Endothelial cell of umbilical vein (primary cell): ENCODE measurements around the gene UBE2E2. TPM values are rescaled to one million over a fixed set of nuclear protein-coding genes. Genes with fewer than 3 reads are reported as not detected.

Source experiments
- BruUV-seq: library from RNA; stranded (reverse); fragments of 400-500 nt; replicated peaks from 2 replicates; lab custom pipeline; 2021; lab: Mats Ljungman, UMichigan
- CTCF ChIA-PET: fragments of 300-600, 350-600 bp; sonication (Branson Sonifier 250); formaldehyde crosslinking; loops from one replicate; lab custom pipeline; 2021; ENCODE audit warnings: antibody characterized with exemption, inconsistent platforms; lab: Charles Lee
- POLR2A ChIA-PET: fragments of 300-600, 350-600 bp; sonication (Branson Sonifier 250); formaldehyde crosslinking; loops from one replicate; lab custom pipeline; 2021; ENCODE audit warnings: antibody characterized with exemption, inconsistent platforms; lab: Charles Lee
- DNase-seq: peaks from one replicate; pipeline ENCODE4 v3.0.0-alpha.2; 2011; ENCODE audit warnings: low read depth, low spot score
- FAIRE-seq: peaks from 2 replicates; lab custom pipeline; 2011; peaks lifted over from hg19 to GRCh38; lab: Jason Lieb, UNC
- H2AFZ ChIP-seq: 2 replicates; pipeline ENCODE4 v1.6.0; 2012; ENCODE audit warnings: low read depth, low read length, control low read depth, inconsistent platforms
- H3K27ac ChIP-seq: 2 replicates; pipeline ENCODE4 v1.5.1; 2011; ENCODE audit warnings: low read depth, mild to moderate bottlenecking, control low read depth, low read length, moderate library complexity; ENCODE audit not compliant: insufficient read depth
- H3K27me3 ChIP-seq, 2 experiments: 2 replicates each; pipeline versions ENCODE4 v1.6.0 to v1.6.1; 2011; ENCODE audit warnings: low read length in 2 of 2, mixed read lengths in 1 of 2; ENCODE audit not compliant: control insufficient read depth in 2 of 2, insufficient read depth in 2 of 2
- H3K36me3 ChIP-seq, 2 experiments: 2 replicates in 1 of 2; 3 replicates in 1 of 2; pipeline ENCODE4 v1.5.1; 2011; ENCODE audit warnings: low read length in 2 of 2, mild to moderate bottlenecking in 1 of 2, moderate library complexity in 1 of 2; ENCODE audit not compliant: control insufficient read depth in 2 of 2, insufficient read depth in 2 of 2; ENCODE audit errors: extremely low read depth in 1 of 2
- H3K4me1 ChIP-seq: 3 replicates; pipeline ENCODE4 v1.5.1; 2011; ENCODE audit warnings: mild to moderate bottlenecking, low read length; ENCODE audit not compliant: control insufficient read depth, insufficient read depth; ENCODE audit errors: extremely low read depth
- H3K4me2 ChIP-seq: 2 replicates; pipeline ENCODE4 v1.6.1; 2011; ENCODE audit warnings: low read length, control low read depth, mixed read lengths; ENCODE audit not compliant: insufficient read depth
- H3K4me3 ChIP-seq, 3 experiments: fragments of 200-600 bp in 1 of 3; sonication (generic), shearing (Covaris generic) in 1 of 3; replicated peaks in 1 of 3; 2 replicates each; pipeline ENCODE4 v1.5.1; 2011 to 2016; ENCODE audit warnings: control low read depth in 3 of 3, low read length in 3 of 3, mild to moderate bottlenecking in 2 of 3, inconsistent platforms in 1 of 3, low read depth in 1 of 3, moderate library complexity in 1 of 3; ENCODE audit not compliant: insufficient read depth in 1 of 3
- H3K79me2 ChIP-seq: 2 replicates; pipeline ENCODE4 v1.6.0; 2012; ENCODE audit warnings: low read length, inconsistent platforms; ENCODE audit not compliant: control insufficient read depth, insufficient read depth
- H3K9ac ChIP-seq: replicated peaks from 2 replicates; pipeline ENCODE3; 2011; ENCODE audit warnings: low read length, control low read depth; ENCODE audit not compliant: insufficient read depth; ENCODE audit errors: extremely low read depth
- H3K9me1 ChIP-seq: replicated peaks from 3 replicates; pipeline ENCODE4 v1.6.0; 2011; ENCODE audit warnings: mild to moderate bottlenecking, low read length; ENCODE audit not compliant: control insufficient read depth, insufficient read depth; ENCODE audit errors: extremely low read depth
- H3K9me3 ChIP-seq: replicated peaks from 2 replicates; pipeline ENCODE4 v1.5.1; 2012; ENCODE audit warnings: low read length, inconsistent platforms; ENCODE audit not compliant: control insufficient read depth, insufficient read depth
- H4K20me1 ChIP-seq: replicated peaks from 2 replicates; pipeline ENCODE3; 2011; ENCODE audit warnings: mild to moderate bottlenecking, low read length; ENCODE audit not compliant: control insufficient read depth, insufficient read depth; ENCODE audit errors: extremely low read depth
- EZH2 ChIP-seq: IDR thresholded peaks from 2 replicates; pipeline ENCODE4 v1.6.1; 2012; ENCODE audit warnings: borderline replicate concordance, low read depth, mild to moderate bottlenecking, moderate library complexity, low read length, inconsistent platforms; ENCODE audit not compliant: severe bottlenecking
- FOS ChIP-seq: IDR thresholded peaks from 2 replicates; pipeline ENCODE4 v1.6.1; 2011; ENCODE audit warnings: mild to moderate bottlenecking, low read length, moderate library complexity, borderline replicate concordance; ENCODE audit not compliant: insufficient read depth
- GATA2 ChIP-seq: IDR thresholded peaks from 2 replicates; pipeline ENCODE4 v1.7.0; 2011; ENCODE audit warnings: low read depth, mild to moderate bottlenecking, moderate library complexity, mixed read lengths, low read length; ENCODE audit not compliant: insufficient read length, insufficient read depth
- JUN ChIP-seq: IDR thresholded peaks from 2 replicates; pipeline ENCODE4 v1.6.1; 2011; ENCODE audit warnings: borderline replicate concordance, low read depth; ENCODE audit not compliant: insufficient read length, insufficient read depth
- MYC ChIP-seq: IDR thresholded peaks from one replicate; pipeline ENCODE4 v1.6.1; 2011; ENCODE audit warnings: mild to moderate bottlenecking, low read depth, low read length
- POLR2A ChIP-seq: IDR thresholded peaks from 2 replicates; pipeline ENCODE4 v1.6.1; 2012; ENCODE audit warnings: low read depth, mild to moderate bottlenecking, control low read depth, low read length
- POLR2AphosphoS5 ChIP-seq: IDR thresholded peaks from 2 replicates; pipeline ENCODE4 v1.6.1; 2012; ENCODE audit warnings: low read depth, mild to moderate bottlenecking, control low read depth, low read length, moderate library complexity; ENCODE audit not compliant: insufficient read depth
- dilution Hi-C: fragments of 300-500 bp; cut with MboI; formaldehyde crosslinking; loops from one replicate; pipeline ENCODE4 v1.15.0; 2019; ENCODE audit warnings: low sequenced_read_pairs; ENCODE audit not compliant: extremely low pct_ligation_motif_present
- intact Hi-C: fragments of 100-400 bp; cut with micrococcal nuclease; formaldehyde crosslinking; loops from one replicate; pipeline ENCODE4 v1.10.0; 2022
- polyA plus RNA-seq, 4 experiments: library from polyadenylated mRNA; depleted of rRNA in 3 of 4; stranded (reverse) in 3 of 4; unstranded in 1 of 4; fragments of >200 nt; gene quantifications; 2 replicates each; pipeline versions ENCODE4 v1.2.1 to v1.2.3, GENCODE V29; 2011 to 2012; ENCODE audit warnings: missing spikeins in 1 of 4
- total RNA-seq: library from RNA; stranded (reverse); gene quantifications from 2 replicates; pipeline ENCODE4 v1.2.3, GENCODE V29; 2021
- TF ChIP-seq, protein P1 (sequence below), 2 donors: IDR thresholded peaks; 1 replicate in 1 of 2; 2 replicates in 1 of 2; pipeline ENCODE4 v1.5.1; 2011; ENCODE audit warnings: low read length in 2 of 2, mild to moderate bottlenecking in 2 of 2, moderate library complexity in 2 of 2, control low read depth in 1 of 2, inconsistent platforms in 1 of 2, low read depth in 1 of 2; ENCODE audit not compliant: insufficient read depth in 1 of 2; ENCODE audit errors: extremely low read depth in 1 of 2
- TF ChIP-seq, protein P2 (sequence below): IDR thresholded peaks from 2 replicates; pipeline ENCODE4 v1.6.1; 2011; ENCODE audit not compliant: insufficient read depth, insufficient read length

UBE2E2 gene
- total and polyA plus RNA-seq, 2 donors (not counting 3 experiments of a cell fraction or from before 2014, with no cell fraction given): 37.0 to 45.4 TPM

DNA sequence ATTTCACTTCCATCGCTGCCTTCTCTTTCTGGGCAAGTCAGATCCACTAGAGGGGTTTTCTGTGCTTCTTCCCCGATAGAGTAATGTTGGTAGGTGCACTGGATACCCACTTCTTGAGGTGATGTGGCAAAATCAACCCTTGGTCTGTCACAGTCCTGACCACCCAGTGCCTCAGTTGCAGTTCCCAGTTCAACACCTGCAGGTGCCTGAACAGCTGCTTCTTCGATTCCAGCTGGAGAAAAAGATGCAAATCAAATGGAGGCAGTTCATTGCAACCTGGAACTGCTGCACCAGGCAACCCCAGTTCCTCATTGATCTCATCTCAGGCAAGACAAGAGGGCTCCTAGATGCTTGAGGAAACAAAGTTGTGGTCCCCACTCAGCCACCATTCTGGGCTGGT is 186.6 kb downstream of the UBE2E2 start:
- Histone ChIP-seq H3K9me3 (no peaks in the 10 kb centered on the region), H3K36me3 (no peaks in the 10 kb centered on the region), H3K27me3 (no peaks in the 10 kb centered on the region), H3K27ac (no peak overlapping the region), H3K9ac (no peak overlapping the region), H2AFZ (no peak overlapping the region), H3K9me1 (no peaks in the 10 kb centered on the region), H3K4me1 (no peaks in the 10 kb centered on the region), H3K4me3 (no peak overlapping the region), H3K4me2 (no peak overlapping the region), H4K20me1 (no peaks in the 10 kb centered on the region), H3K79me2 (no peaks in the 10 kb centered on the region)
- BruUV-seq: no TSS peak
- dilution Hi-C loops: no loop called here
- CTCF ChIA-PET: no interaction called here
- TF ChIP-seq, protein P1, sequence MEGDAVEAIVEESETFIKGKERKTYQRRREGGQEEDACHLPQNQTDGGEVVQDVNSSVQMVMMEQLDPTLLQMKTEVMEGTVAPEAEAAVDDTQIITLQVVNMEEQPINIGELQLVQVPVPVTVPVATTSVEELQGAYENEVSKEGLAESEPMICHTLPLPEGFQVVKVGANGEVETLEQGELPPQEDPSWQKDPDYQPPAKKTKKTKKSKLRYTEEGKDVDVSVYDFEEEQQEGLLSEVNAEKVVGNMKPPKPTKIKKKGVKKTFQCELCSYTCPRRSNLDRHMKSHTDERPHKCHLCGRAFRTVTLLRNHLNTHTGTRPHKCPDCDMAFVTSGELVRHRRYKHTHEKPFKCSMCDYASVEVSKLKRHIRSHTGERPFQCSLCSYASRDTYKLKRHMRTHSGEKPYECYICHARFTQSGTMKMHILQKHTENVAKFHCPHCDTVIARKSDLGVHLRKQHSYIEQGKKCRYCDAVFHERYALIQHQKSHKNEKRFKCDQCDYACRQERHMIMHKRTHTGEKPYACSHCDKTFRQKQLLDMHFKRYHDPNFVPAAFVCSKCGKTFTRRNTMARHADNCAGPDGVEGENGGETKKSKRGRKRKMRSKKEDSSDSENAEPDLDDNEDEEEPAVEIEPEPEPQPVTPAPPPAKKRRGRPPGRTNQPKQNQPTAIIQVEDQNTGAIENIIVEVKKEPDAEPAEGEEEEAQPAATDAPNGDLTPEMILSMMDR (IDR thresholded peaks at IDR 0.05; ENCODE audit: extremely low read depth in 1 of 2, insufficient read depth in 1 of 2, low read depth in 1 of 2, low read length in 2 of 2): no peak
- TF ChIP-seq GATA2: no peak
- TF ChIP-seq FOS: no peak
- no peak for TF ChIP-seq POLR2A
- TF ChIP-seq, protein P2, sequence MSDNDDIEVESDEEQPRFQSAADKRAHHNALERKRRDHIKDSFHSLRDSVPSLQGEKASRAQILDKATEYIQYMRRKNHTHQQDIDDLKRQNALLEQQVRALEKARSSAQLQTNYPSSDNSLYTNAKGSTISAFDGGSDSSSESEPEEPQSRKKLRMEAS: no peak
- TF ChIP-seq EZH2: no peak
- DNase-seq: no peak
- no peak for FAIRE-seq
- intact Hi-C loops: no loop called here
- POLR2A ChIA-PET: no interaction called here

DNA sequence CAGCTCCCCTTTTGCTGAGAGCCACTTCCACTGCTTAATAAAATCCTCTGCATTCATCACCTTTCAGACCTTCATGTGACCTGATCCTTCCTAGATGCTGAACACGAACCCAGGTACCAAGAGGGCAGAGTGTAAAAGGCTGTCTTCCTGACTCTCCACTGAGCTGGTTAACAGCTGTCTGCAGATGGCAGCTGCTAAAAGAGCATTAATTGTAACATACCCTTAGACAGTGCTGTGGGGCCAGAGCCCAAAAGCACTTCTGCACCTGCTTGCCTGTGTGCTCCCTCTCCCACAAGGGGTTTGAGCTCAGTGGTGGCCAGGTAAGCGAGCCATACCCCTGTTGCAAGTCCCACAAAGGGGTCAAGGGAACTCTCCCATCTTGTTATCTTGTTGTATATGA is 187.3 kb downstream of the UBE2E2 start:
- H3K79me2 ChIP-seq: no peaks in the 10 kb centered on the region
- DNase-seq (no peak), FAIRE-seq (no peak)
- H4K20me1 ChIP-seq: no peaks in the 10 kb centered on the region
- intact Hi-C loops (no loop called here), dilution Hi-C loops (no loop called here)
- no peak overlapping the region for H3K9ac ChIP-seq
- H3K9me3 ChIP-seq: no peaks in the 10 kb centered on the region
- H3K4me1 ChIP-seq: no peaks in the 10 kb centered on the region
- H3K27me3 ChIP-seq: no peaks in the 10 kb centered on the region
- no peaks in the 10 kb centered on the region for H3K36me3 ChIP-seq
- H2AFZ ChIP-seq: no peak overlapping the region
- no peak overlapping the region for H3K27ac ChIP-seq
- CTCF ChIA-PET: no interaction called here
- H3K4me3 ChIP-seq: no peak overlapping the region
- H3K9me1 ChIP-seq: no peaks in the 10 kb centered on the region
- POLR2A ChIA-PET: no interaction called here
- H3K4me2 ChIP-seq: no peak overlapping the region
- TF ChIP-seq POLR2A (no peak), GATA2 (no peak), EZH2 (no peak), MYC (no peak), POLR2AphosphoS5 (no peak), FOS (no peak), JUN (no peak)
- TF ChIP-seq, protein P1 (IDR thresholded peaks at IDR 0.05; ENCODE audit: extremely low read depth in 1 of 2, insufficient read depth in 1 of 2, low read depth in 1 of 2, low read length in 2 of 2): no peak
- TF ChIP-seq, protein P2: no peak
- BruUV-seq: no TSS peak
